ENCODE measurements around the gene PXDN.

Gene PXDN

GRCh38 chr2:1609040-1609439, 135.3 kb downstream of the PXDN start:
- TF ChIP-seq YY1 (IDR thresholded peaks at IDR 0.05; ENCODE audit: insufficient read depth, insufficient read length): no peak
- no peak for TF ChIP-seq ZNF274 (IDR thresholded peaks at IDR 0.05; ENCODE audit: low read depth, low read length)
- TF ChIP-seq SUZ12 (IDR thresholded peaks at IDR 0.05; ENCODE audit: extremely low read depth, insufficient read depth, insufficient read length): no peak
- no peaks in the 10 kb centered on the region for H3K36me3 ChIP-seq (ENCODE audit: insufficient read depth, insufficient read length, low read length)
- H3K27me3 ChIP-seq (ENCODE audit: insufficient read depth, insufficient read length): peaks cover 48% of the 10 kb centered on the region
- H3K4me3 ChIP-seq (ENCODE audit: insufficient read length, low read depth): no peak overlapping the region
- no peak for DNase-seq (ENCODE audit: low read depth, low spot score)
- no peaks in the 10 kb centered on the region for H3K9me3 ChIP-seq (ENCODE audit: insufficient read depth, low read length)
- H3K4me1 ChIP-seq (ENCODE audit: insufficient read depth, insufficient read length): peaks cover 8% of the 10 kb centered on the region
- H3K9ac ChIP-seq (ENCODE audit: insufficient read length, low read depth): no peak overlapping the region

- Histone ChIP-seq H3K27me3 (ENCODE audit: insufficient read depth, insufficient read length) (peaks cover 47% of the 10 kb centered on the region), H3K4me3 (ENCODE audit: insufficient read length, low read depth) (no peak overlapping the region), H3K36me3 (ENCODE audit: insufficient read depth, insufficient read length, low read length) (no peaks in the 10 kb centered on the region), H3K9me3 (ENCODE audit: insufficient read depth, low read length) (no peaks in the 10 kb centered on the region), H3K4me1 (ENCODE audit: insufficient read depth, insufficient read length) (peaks cover 8% of the 10 kb centered on the region), H3K9ac (ENCODE audit: insufficient read length, low read depth) (no peak overlapping the region)
- no peak for DNase-seq (ENCODE audit: low read depth, low spot score)
- no peak for TF ChIP-seq YY1 (IDR thresholded peaks at IDR 0.05; ENCODE audit: insufficient read depth, insufficient read length)
- TF ChIP-seq ZNF274 (IDR thresholded peaks at IDR 0.05; ENCODE audit: low read depth, low read length): no peak
- no peak for TF ChIP-seq SUZ12 (IDR thresholded peaks at IDR 0.05; ENCODE audit: extremely low read depth, insufficient read depth, insufficient read length)
Measured at GRCh38 chr2:1607971-1608688, 136.2 kb downstream of the PXDN start.

- Histone ChIP-seq H3K9me3 (ENCODE audit: insufficient read depth, low read length) (no peaks in the 10 kb centered on the region), H3K4me3 (ENCODE audit: insufficient read length, low read depth) (no peak overlapping the region), H3K4me1 (ENCODE audit: insufficient read depth, insufficient read length) (peaks cover 8% of the 10 kb centered on the region), H3K27me3 (ENCODE audit: insufficient read depth, insufficient read length) (peaks cover 42% of the 10 kb centered on the region), H3K9ac (ENCODE audit: insufficient read length, low read depth) (no peak overlapping the region), H3K36me3 (ENCODE audit: insufficient read depth, insufficient read length, low read length) (no peaks in the 10 kb centered on the region)
- DNase-seq (ENCODE audit: low read depth, low spot score): no peak
- TF ChIP-seq SUZ12 (IDR thresholded peaks at IDR 0.05; ENCODE audit: extremely low read depth, insufficient read depth, insufficient read length) (no peak), ZNF274 (IDR thresholded peaks at IDR 0.05; ENCODE audit: low read depth, low read length) (no peak), YY1 (IDR thresholded peaks at IDR 0.05; ENCODE audit: insufficient read depth, insufficient read length) (no peak)
Measured at GRCh38 chr2:1607236-1607920, 136.9 kb downstream of the PXDN start.

- Histone ChIP-seq H3K9me3 (ENCODE audit: insufficient read depth, low read length) (no peaks in the 10 kb centered on the region), H3K9ac (ENCODE audit: insufficient read length, low read depth) (no peak overlapping the region), H3K36me3 (ENCODE audit: insufficient read depth, insufficient read length, low read length) (no peaks in the 10 kb centered on the region), H3K4me1 (ENCODE audit: insufficient read depth, insufficient read length) (peaks cover 8% of the 10 kb centered on the region), H3K27me3 (ENCODE audit: insufficient read depth, insufficient read length) (peaks cover 35% of the 10 kb centered on the region), H3K4me3 (ENCODE audit: insufficient read length, low read depth) (no peak overlapping the region)
- no peak for TF ChIP-seq YY1 (IDR thresholded peaks at IDR 0.05; ENCODE audit: insufficient read depth, insufficient read length)
- TF ChIP-seq SUZ12 (IDR thresholded peaks at IDR 0.05; ENCODE audit: extremely low read depth, insufficient read depth, insufficient read length): no peak
- TF ChIP-seq ZNF274 (IDR thresholded peaks at IDR 0.05; ENCODE audit: low read depth, low read length): no peak
- no peak for DNase-seq (ENCODE audit: low read depth, low spot score)
Measured at GRCh38 chr2:1606421-1607235, 137.7 kb downstream of the PXDN start.

- no peaks in the 10 kb centered on the region for H3K36me3 ChIP-seq (ENCODE audit: insufficient read depth, insufficient read length, low read length)
- H3K4me3 ChIP-seq (ENCODE audit: insufficient read length, low read depth): no peak overlapping the region
- H3K9me3 ChIP-seq (ENCODE audit: insufficient read depth, low read length): no peaks in the 10 kb centered on the region
- peaks cover 8% of the 10 kb centered on the region for H3K4me1 ChIP-seq (ENCODE audit: insufficient read depth, insufficient read length)
- no peak for TF ChIP-seq SUZ12 (IDR thresholded peaks at IDR 0.05; ENCODE audit: extremely low read depth, insufficient read depth, insufficient read length)
- no peak for TF ChIP-seq ZNF274 (IDR thresholded peaks at IDR 0.05; ENCODE audit: low read depth, low read length)
- no peak overlapping the region for H3K9ac ChIP-seq (ENCODE audit: insufficient read length, low read depth)
- peaks cover 35% of the 10 kb centered on the region for H3K27me3 ChIP-seq (ENCODE audit: insufficient read depth, insufficient read length)
- DNase-seq (ENCODE audit: low read depth, low spot score): no peak
Measured at GRCh38 chr2:1606046-1606400, 138.3 kb downstream of the PXDN start.

- TF ChIP-seq SUZ12 (IDR thresholded peaks at IDR 0.05; ENCODE audit: extremely low read depth, insufficient read depth, insufficient read length): no peak
- Histone ChIP-seq H3K9me3 (ENCODE audit: insufficient read depth, low read length) (no peaks in the 10 kb centered on the region), H3K9ac (ENCODE audit: insufficient read length, low read depth) (no peak overlapping the region)
Measured at GRCh38 chr2:1605102-1606045, 138.9 kb downstream of the PXDN start.

More at GRCh38 chr2:1605102-1606045, 138.9 kb downstream of the PXDN start:
- DNase-seq (ENCODE audit: low read depth, low spot score): no peak
- no peaks in the 10 kb centered on the region for H3K36me3 ChIP-seq (ENCODE audit: insufficient read depth, insufficient read length, low read length)
- H3K4me3 ChIP-seq (ENCODE audit: insufficient read length, low read depth): no peak overlapping the region
- peaks cover 8% of the 10 kb centered on the region for H3K4me1 ChIP-seq (ENCODE audit: insufficient read depth, insufficient read length)
- peaks cover 35% of the 10 kb centered on the region for H3K27me3 ChIP-seq (ENCODE audit: insufficient read depth, insufficient read length)

Data from NT2/D1 (cell line).